NB4 (cell line): Measurements from ENCODE around the gene ARHGAP15.

Experiments used
- CTCF ChIP-seq: IDR thresholded peaks from one replicate; pipeline ENCODE4 v1.5.1; 2012; ENCODE audit warnings: low read depth, low read length
- POLR2A ChIP-seq: IDR thresholded peaks from 2 replicates; pipeline ENCODE4 v1.6.1; 2011; ENCODE audit warnings: mild to moderate bottlenecking; ENCODE audit not compliant: insufficient read length; ENCODE audit errors: extremely low read depth

GRCh38 chr2:143607231-143608062, 478.2 kb downstream of the ARHGAP15 start:
- TF ChIP-seq CTCF (no peak), POLR2A (no peak)
